Suprapubic skin (tissue), 4 donors: Measurements from ENCODE around the gene ERGIC3. TPM values are rescaled to one million over a fixed set of nuclear protein-coding genes. Genes with fewer than 3 reads are reported as not detected.

Experiments used
- DNase-seq, 2 donors: peaks; one replicate each; pipeline ENCODE4 v3.0.0-alpha.2; 2019; ENCODE audit warnings: low spot score in 2 of 2
- H3K27ac ChIP-seq: fragments of 200-600 bp; sonication (generic); one replicate; pipeline ENCODE4 v1.5.1; 2019
- H3K27me3 ChIP-seq: fragments of 200-600 bp; sonication (generic); one replicate; pipeline ENCODE4 v1.5.1; 2019
- H3K36me3 ChIP-seq: fragments of 200-600 bp; sonication (generic); one replicate; pipeline ENCODE4 v1.5.1; 2019
- H3K4me1 ChIP-seq: fragments of 200-600 bp; sonication (generic); one replicate; pipeline ENCODE4 v1.5.1; 2019
- H3K4me3 ChIP-seq: fragments of 200-600 bp; sonication (generic); one replicate; pipeline ENCODE4 v1.5.1; 2019; ENCODE audit warnings: mild to moderate bottlenecking
- H3K9me3 ChIP-seq: fragments of 200-600 bp; sonication (generic); one replicate; pipeline ENCODE4 v1.5.1; 2019
- CTCF ChIP-seq, 2 donors: fragments of 200-600 bp in 1 of 2; fragments of 450-650 bp in 1 of 2; sonication (generic) in 1 of 2; IDR thresholded peaks; one replicate each; pipeline ENCODE4 v1.5.1; 2016 to 2019; ENCODE audit warnings: antibody characterized with exemption in 2 of 2, mild to moderate bottlenecking in 1 of 2, moderate library complexity in 1 of 2
- EP300 ChIP-seq: sonication (generic); formaldehyde crosslinking; IDR thresholded peaks from one replicate; pipeline ENCODE4 v1.6.1; 2017; ENCODE audit warnings: antibody characterized with exemption
- POLR2A ChIP-seq, 2 donors: fragments of 450-650 bp; IDR thresholded peaks; one replicate each; pipeline ENCODE4 v1.6.1; 2017; ENCODE audit warnings: antibody characterized with exemption in 2 of 2, mild to moderate bottlenecking in 2 of 2, moderate library complexity in 2 of 2
- POLR2AphosphoS5 ChIP-seq, 3 donors: sonication (generic); formaldehyde crosslinking; IDR thresholded peaks; one replicate each; pipeline ENCODE4 v1.6.1; 2017; ENCODE audit warnings: antibody characterized with exemption in 3 of 3
- WGBS: methylation state at CpG from one replicate; pipeline ENCODE4 v1.1.5; 2018; 5-methylcytosine and 5-hydroxymethylcytosine counted together
- total RNA-seq, 4 donors: library from RNA; depleted of rRNA; stranded (reverse); fragments of >200 nt; gene quantifications; one replicate each; pipeline ENCODE4 v1.1.0, GENCODE V29; 2016

Gene ERGIC3
- 100 to 1,000 TPM; 154 to 256 (median 225) TPM for total RNA-seq

DNA sequence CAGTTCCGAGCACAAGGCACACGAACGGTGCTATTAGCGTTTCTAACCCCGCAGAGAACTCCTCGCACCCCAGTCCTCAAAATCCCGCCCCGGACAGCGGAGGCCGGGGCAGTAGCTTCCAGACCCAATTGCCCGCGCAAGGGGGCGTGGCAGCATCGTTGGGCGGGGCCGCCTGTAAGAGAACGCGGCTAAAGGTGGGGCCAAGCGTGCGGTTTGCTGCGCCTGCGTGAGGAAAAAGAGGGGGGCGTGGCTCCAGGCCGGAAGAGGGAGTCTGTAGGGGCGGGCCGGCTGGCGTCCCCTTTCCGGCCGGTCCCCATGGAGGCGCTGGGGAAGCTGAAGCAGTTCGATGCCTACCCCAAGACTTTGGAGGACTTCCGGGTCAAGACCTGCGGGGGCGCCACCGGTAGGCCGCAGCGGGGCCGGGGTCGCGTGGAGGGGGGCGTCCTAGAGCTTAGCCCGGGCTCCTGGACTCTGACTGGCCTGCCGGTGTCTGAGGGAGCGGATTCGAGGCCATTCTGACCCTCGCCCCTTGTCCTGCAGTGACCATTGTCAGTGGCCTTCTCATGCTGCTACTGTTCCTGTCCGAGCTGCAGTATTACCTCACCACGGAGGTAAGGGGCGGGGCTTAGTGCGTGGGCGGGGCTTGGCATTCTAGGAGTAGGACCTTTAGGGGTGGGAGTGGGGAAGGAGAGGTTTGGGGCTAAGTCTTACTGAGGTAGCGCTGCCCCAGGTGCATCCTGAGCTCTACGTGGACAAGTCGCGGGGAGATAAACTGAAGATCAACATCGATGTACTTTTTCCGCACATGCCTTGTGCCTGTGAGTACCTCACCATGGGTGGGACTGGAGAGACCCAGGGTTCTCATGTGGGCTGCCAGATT, at the start of gene ERGIC3:
Gene ERGIC3 (plus strand): TSS at position 296 of the 880 bp plus-strand sequence. CDS start 20 bp downstream, at position 316.
- WGBS, result 11% methylated on average over 24 of the region's 57 CpGs
- peak within 1 kb of the TSS; percentile 87 for H3K4me3 ChIP-seq
- H3K27me3 ChIP-seq, result no peaks in the 10 kb centered on the region
- peak; percentile 98 to 99 for DNase-seq
- peak within 1 kb of the TSS; percentile 81 for H3K27ac ChIP-seq
- peaks cover 15% of the 10 kb centered on the region for H3K4me1 ChIP-seq
- no peak for TF ChIP-seq CTCF (IDR thresholded peaks at IDR 0.05)
- TF ChIP-seq POLR2A (IDR thresholded peaks at IDR 0.05), result peak in 1 of 2 donors; percentile 28
- peak in 1 of 3 donors; percentile 10 for TF ChIP-seq POLR2AphosphoS5 (IDR thresholded peaks at IDR 0.05)
- TF ChIP-seq EP300, result no peak
- no peaks in the 10 kb centered on the region for H3K9me3 ChIP-seq
- peaks cover 9% of the 10 kb centered on the region for H3K36me3 ChIP-seq

DNA sequence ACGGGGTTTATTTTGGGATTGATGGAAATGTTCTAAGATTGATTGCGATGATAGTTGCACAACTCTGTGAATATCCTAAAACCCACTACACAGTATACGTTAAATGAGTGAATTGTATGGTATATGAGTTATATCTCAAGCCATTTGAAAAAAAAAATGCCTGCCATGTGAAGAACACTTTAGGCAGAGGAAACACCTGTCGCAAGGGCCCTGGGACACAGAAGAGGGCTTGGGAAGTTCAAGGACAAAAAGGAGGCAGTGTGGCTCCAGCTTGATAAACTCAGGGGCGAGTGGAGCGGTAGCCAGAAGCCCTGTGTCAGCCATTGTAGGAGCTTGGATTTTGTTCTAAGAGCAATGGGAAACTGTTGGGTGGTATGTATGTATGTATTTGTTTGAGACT, 49.5 kb upstream of the ERGIC3 start:
- H3K27ac ChIP-seq, result no peak overlapping the region
- no peak for TF ChIP-seq POLR2AphosphoS5 (IDR thresholded peaks at IDR 0.05)
- no peak for TF ChIP-seq CTCF (IDR thresholded peaks at IDR 0.05)
- no peak for TF ChIP-seq EP300
- TF ChIP-seq POLR2A (IDR thresholded peaks at IDR 0.05), result no peak
- H3K9me3 ChIP-seq, result no peaks in the 10 kb centered on the region
- WGBS, result 97% methylated on average over 6 of the region's 6 CpGs
- DNase-seq, result no peak
- no peak overlapping the region for H3K4me3 ChIP-seq
- no peaks in the 10 kb centered on the region for H3K27me3 ChIP-seq
- no peaks in the 10 kb centered on the region for H3K4me1 ChIP-seq
- H3K36me3 ChIP-seq, result peaks cover 92% of the 10 kb centered on the region

DNA sequence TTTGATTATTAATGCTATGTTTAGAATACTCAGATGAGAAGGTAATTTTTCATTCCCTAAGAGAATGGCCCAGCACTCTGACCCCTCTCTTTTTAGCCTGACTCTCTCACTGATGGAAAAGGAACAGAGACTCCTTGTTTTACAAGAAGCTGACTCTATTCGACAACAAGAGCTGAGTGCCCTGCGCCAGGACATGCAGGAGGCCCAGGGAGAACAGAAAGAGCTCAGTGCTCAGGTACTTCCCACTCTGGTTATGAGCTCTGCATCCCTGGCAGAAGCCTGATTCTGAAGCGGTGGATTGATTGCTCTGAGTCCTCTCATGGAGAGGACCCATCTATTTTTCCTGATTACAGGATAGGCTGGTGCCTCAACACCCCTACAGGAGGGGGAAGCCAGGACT, 45.4 kb upstream of the ERGIC3 start:
- no peak for DNase-seq
- no peak overlapping the region for H3K27ac ChIP-seq
- no peaks in the 10 kb centered on the region for H3K27me3 ChIP-seq
- H3K36me3 ChIP-seq, result peaks cover 100% of the 10 kb centered on the region
- TF ChIP-seq POLR2A (IDR thresholded peaks at IDR 0.05), result no peak
- TF ChIP-seq CTCF (IDR thresholded peaks at IDR 0.05), result no peak
- no peak for TF ChIP-seq EP300
- no peak for TF ChIP-seq POLR2AphosphoS5 (IDR thresholded peaks at IDR 0.05)
- 95% methylated on average over 2 of the region's 3 CpGs for WGBS
- H3K4me1 ChIP-seq, result no peaks in the 10 kb centered on the region
- H3K9me3 ChIP-seq, result no peaks in the 10 kb centered on the region
- H3K4me3 ChIP-seq, result no peak overlapping the region

DNA sequence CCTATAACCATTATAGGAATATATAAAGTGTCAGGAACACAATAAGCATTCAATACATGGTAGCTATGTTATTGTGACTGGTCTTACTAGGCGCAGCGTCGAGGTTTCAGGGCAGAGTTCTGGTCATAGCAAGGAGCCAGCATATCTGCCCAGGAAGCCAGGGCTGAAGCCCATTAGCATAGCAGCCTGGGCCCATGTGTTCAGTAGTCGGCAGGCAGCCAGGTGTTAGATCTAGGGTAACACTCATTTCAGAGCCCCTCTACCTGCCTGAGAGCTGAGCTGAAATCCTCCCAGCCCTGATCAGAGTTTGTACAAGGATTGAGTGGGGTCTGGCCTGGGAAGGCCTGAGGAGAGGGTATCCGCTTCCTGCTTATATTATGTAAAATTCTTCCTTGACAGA, 44.6 kb upstream of the ERGIC3 start:
- peaks cover 100% of the 10 kb centered on the region for H3K36me3 ChIP-seq

More for the DNA sequence above, 44.6 kb upstream of the ERGIC3 start:
- Histone ChIP-seq H3K4me3 (no peak overlapping the region), H3K27ac (no peak overlapping the region), H3K4me1 (no peaks in the 10 kb centered on the region), H3K9me3 (no peaks in the 10 kb centered on the region), H3K27me3 (no peaks in the 10 kb centered on the region)
- WGBS, result 80% methylated on average over 5 of the region's 5 CpGs
- TF ChIP-seq CTCF (IDR thresholded peaks at IDR 0.05) (no peak), EP300 (no peak), POLR2AphosphoS5 (IDR thresholded peaks at IDR 0.05) (no peak), POLR2A (IDR thresholded peaks at IDR 0.05) (no peak)
- DNase-seq, result no peak
